Stimulated activated CD8-positive, alpha-beta memory T cell treated with anti-CD3 and anti-CD28 coated beads, Interleukin-4, amount 100 ng/mL, for 48 hours (primary cell): ENCODE results near the gene RAD51B.
"Not testable (repeated sequence)": the region's sequence is repeated elsewhere in the genome, so short reads cannot be mapped to it uniquely, and the experiment has no call there.

Experiments used
- DNase-seq: peaks from one replicate; pipeline ENCODE4 v3.0.0-alpha.2; 2020

RAD51B gene

GRCh38 chr14:68085742-68086141, 266.2 kb downstream of the RAD51B start:
- DNase-seq, result no peak

- no peak for DNase-seq
These were observed 268.9 kb downstream of the RAD51B start for GRCh38 chr14:68088451-68088854.

- no peak for DNase-seq
These were observed 269.7 kb downstream of the RAD51B start for GRCh38 chr14:68089146-68089731.

DNA sequence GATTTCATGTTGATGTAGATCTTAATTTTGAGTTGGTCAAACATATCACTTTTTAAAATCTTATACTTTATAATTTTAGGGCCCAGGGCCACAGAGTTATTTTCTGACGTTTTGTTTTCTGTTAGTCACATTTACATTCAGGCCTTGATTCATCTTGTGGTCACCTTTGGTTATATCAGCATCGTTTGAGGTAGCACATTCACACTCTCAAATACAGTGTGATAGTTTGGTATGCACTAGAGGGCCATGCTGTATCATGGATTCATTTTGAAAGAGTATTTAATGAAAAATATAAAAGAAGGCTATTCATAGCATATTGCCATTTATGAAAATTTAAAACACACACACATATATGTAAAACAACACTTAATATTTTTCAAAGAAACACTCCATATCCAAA, 274.6 kb downstream of the RAD51B start:
- no peak for DNase-seq

- no peak for DNase-seq
These were observed 275.2 kb downstream of the RAD51B start for GRCh38 chr14:68094752-68095151.

DNA sequence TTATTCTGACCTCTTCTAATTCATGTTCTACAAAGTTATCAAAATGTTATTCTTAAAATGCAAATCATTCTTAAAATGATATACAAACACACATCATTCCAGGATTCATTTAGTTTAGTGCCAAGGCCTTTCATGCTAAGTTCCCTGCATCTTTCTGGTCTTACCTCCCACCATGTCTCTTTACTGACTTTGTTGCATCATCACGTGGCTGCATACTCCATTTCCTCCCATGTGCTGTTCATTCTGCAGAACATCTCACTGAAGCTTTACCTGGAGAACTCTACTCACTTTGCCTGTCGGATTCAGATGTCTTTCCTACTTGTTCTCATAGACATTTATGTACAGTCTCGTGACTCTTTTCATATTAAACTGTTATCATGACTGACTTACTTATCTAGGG, 278.1 kb downstream of the RAD51B start:
- no peak for DNase-seq

DNA sequence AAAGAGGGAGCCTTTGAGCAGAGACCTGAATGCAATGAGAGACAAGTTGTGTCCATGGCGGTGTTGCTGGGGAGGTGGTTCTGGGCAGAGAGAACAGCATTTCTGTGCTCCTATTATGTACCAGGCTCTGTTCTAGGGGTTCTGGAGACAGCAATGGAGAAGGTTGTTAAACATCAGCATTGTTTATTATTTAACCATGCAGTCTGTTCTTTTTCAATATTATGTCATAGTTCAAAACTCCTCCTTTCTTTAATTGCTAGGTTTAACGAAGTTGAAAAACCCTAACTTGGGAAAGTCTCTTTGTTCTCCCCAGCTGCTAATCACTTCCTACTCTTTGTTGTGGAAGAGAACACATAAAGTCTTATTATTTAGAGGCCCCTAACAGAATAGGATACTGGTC, 279.3 kb downstream of the RAD51B start:
- DNase-seq, result no peak

DNA sequence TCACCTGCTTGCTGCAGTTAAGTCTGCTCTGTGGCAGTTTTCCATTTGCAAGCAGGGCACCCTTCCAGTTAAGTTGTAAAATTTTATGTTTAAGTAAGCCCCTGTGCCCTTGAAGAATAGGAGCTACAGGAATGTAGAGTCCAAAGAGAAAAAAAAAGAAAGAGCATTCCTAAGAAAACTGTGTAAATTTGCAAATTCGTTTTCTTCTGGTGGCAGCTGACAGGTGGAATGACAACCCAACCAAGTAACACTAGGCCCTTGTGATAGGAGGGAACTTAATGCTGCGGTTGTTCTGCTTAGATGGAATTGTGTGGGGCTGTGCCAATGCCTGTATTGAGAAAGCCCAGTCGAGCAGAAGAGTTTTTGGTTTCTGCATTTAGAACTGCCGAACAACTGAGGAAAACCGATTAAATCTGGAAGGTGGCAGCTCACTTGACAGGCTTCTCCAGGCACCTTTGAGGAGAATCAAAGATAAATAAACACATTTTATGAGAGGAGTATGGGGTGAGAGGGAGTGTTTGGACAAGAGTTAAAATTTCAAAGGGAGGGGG, 280.0 kb downstream of the RAD51B start:
- no peak for DNase-seq

DNA sequence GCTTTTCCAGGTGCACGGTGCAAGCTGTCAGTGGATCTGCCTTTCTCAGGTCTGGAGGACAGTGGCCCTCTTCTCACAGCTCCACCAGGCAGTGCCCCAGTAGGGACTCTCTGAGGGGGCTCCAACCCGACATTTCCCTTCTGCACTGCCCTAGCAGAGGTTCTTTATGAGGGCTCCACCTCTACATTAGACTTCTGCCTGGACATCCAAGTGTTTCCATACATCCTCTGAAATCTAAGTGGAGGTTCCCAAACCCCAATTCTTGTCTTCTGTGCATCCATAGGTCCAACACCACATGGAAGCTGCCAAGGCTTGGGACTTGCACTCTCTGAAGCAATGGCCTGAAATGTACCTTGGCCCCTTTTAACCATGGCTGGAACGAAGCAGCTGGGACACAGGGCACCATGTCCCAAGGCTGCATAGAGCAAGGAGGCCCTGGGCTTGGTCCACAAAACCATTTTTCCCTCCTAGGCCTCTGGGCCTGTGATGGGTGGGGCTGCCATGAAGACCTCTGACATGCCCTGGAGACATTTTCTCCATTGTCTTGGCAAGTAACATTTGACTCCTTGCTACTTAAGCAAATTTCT, 282.2 kb downstream of the RAD51B start:
- DNase-seq, result not testable (repeated sequence)

DNA sequence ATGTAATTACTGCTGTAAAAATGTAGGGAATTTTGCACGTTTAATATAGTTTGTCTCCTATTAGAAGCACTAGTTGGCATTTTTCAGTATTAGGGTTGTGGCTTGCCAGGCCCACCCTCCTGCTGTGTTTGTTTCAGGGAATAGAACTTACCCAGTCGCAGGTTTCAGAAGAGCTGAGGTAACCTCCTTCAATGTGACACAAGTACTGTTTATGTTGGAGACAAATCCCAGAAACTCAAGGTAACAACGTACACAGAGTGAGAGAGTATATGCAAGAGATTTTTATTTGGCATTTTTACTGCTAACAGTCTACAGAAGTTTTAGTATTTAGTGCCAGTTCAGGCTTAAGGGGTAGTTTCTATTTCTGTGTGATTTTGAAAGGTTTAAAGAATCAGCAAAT, 284.3 kb downstream of the RAD51B start:
- DNase-seq, result no peak

DNA sequence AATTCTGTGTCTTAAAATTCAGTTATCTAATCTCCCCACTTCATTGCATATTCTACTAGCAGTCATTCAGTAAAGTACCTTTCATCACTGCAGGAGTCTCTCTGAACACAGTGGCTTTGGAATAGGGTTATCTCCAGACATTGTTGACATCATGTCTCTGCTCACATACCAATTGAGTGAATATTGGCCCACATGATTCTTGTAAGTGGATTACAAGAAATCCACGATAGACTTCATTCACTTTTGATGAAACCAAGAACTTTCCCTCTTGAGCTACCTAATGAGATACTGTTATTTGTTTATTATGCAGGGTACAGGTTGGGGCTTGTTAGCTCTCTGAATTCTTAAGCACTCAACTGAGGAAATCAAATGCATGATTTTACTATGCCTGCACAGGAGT, 284.9 kb downstream of the RAD51B start:
- DNase-seq, result no peak

DNA sequence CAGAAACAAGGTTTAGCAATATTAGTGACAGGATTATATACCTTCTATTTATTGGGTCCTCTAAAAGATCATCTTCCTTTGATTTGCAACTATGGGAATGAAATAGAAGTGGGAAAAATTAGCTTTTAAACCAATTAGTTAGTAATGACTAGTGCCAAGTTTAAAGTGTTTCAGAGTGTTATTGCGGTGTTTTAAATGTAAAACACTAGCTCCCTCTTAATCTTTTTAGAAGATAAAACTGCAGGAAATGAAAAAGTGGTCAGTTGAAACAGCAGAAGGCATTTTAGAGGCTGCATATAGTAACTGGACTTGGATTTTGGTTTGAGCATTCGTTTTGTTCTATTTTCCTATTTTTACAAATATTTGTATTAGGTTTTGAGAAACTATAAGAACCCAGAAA, 286.2 kb downstream of the RAD51B start:
- no peak for DNase-seq

- no peak for DNase-seq
These were observed 286.9 kb downstream of the RAD51B start for GRCh38 chr14:68106456-68106855.

DNA sequence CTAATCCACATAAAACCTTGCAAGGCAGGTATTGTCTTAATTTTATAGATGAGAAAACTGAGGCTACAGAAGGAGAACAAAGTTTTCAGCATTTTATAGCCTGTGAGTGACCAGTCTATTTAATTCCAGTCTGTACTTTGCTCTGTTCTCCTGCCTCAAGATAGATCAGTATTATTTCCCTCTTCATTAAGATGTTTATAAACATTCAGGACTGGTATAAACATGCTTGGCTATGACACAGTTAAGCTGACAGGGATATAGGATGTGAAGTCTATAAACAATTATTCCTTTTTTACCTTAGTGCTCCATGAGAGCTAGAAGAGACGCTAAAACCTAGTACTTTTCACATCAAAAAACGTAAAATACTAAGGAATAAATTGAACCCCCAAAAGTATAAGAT, 287.3 kb downstream of the RAD51B start:
- DNase-seq, result no peak

GRCh38 chr14:68109132-68109900, 289.7 kb downstream of the RAD51B start:
- DNase-seq, result no peak

GRCh38 chr14:68111097-68111852, 291.7 kb downstream of the RAD51B start:
- DNase-seq, result no peak

GRCh38 chr14:68111853-68112270, 292.3 kb downstream of the RAD51B start:
- no peak for DNase-seq

GRCh38 chr14:68112442-68112841, 292.9 kb downstream of the RAD51B start:
- no peak for DNase-seq

GRCh38 chr14:68113343-68113930, 293.9 kb downstream of the RAD51B start:
- DNase-seq, result no peak

GRCh38 chr14:68115952-68116351, 296.4 kb downstream of the RAD51B start:
- not testable (repeated sequence) for DNase-seq

GRCh38 chr14:68122651-68123050, 303.1 kb downstream of the RAD51B start:
- DNase-seq, result no peak

DNA sequence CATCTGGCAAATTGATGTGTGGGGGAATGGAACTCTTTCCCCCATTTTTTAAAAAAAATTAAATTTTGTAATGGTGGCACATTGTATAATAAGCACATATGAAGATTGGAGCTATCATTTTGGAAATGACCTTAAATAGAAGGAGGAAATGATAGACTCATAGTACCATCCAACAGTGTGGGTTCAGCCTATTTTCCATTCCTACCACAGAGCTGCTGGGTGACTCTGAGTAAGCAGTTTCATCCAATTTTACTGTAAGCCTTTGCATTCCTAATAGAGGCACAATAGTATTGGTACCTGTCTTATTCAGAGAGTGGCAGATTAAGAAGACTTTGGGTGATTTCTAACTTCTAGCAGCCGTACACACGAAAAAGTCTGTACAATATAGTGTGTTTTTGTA, 304.5 kb downstream of the RAD51B start:
- no peak for DNase-seq
